HG02943 (cell line): Measurements from ENCODE around the gene LY6G5C.

Experiments
- ATAC-seq: cut with Tn5 transposase; IDR thresholded peaks from one replicate; pipeline ENCODE4 v1.9.1; 2021; ENCODE audit warnings: mild to moderate bottlenecking, low read depth, moderate library complexity; ENCODE audit not compliant: unreplicated experiment

Gene LY6G5C

GRCh38 chr6:31691564-31692108 is 10.8 kb upstream of the LY6G5C start:
- ATAC-seq: no peak

DNA sequence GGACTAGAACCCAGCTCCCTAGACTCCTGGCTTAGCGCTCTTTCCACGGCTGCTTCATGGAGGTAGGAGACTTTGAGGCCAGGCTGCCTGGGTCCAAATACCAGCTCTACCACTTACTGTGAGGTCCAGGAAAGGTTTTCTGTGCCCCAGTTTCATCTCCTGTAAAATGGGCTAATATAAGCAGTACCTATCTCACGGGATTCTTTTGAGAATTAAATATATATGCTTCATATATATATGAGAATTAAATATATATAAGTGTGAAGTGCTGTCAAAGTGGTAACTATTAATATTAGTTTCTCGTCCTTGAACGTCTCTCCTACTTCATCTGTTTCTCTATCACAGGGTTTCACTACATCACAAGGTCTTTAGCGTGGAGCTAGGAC is 10.2 kb upstream of the LY6G5C start:
- no peak for ATAC-seq

GRCh38 chr6:31690231-31691077 is 9.6 kb upstream of the LY6G5C start:
- no peak for ATAC-seq

DNA sequence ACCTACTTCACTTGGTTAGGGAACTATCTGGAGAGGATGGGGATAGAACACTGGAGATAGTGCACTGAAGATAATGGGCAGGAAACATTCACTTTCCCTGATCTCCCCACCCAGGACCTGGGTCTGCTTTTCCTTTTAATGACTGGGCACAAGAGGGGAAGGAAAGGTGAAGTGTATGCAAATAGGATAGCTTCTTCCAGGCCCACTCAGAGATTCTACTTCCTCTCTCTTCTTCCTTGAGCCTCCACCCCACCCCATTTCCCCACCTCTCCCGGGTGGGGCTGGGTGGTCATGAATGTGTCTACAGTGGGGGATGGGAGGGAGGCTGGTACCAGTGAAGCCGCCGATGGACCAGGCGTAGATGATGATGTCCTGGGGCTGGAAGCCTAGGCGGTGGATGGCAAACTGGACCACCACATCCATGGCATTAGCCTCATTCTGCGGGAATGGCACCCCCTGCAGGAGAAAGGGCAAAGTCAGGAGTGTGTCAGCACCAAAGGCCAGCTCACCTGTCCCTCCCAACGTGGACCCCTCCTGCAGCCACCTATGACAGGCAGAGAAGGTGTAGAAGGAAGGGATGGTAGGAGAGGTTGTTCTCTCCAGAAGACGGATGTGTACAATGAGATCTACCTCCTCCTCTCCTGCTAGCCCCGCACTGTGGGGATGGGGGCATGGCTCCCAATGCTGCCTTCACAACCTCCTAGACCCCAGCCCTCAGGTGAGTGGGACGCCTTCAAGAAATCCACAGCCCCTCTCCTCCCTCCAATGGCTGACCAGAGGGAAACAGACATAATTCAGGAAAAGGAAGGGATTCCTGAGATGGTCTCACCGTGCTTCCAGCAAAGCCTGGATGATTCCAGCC is 8.6 kb upstream of the LY6G5C start:
- ATAC-seq: no peak

DNA sequence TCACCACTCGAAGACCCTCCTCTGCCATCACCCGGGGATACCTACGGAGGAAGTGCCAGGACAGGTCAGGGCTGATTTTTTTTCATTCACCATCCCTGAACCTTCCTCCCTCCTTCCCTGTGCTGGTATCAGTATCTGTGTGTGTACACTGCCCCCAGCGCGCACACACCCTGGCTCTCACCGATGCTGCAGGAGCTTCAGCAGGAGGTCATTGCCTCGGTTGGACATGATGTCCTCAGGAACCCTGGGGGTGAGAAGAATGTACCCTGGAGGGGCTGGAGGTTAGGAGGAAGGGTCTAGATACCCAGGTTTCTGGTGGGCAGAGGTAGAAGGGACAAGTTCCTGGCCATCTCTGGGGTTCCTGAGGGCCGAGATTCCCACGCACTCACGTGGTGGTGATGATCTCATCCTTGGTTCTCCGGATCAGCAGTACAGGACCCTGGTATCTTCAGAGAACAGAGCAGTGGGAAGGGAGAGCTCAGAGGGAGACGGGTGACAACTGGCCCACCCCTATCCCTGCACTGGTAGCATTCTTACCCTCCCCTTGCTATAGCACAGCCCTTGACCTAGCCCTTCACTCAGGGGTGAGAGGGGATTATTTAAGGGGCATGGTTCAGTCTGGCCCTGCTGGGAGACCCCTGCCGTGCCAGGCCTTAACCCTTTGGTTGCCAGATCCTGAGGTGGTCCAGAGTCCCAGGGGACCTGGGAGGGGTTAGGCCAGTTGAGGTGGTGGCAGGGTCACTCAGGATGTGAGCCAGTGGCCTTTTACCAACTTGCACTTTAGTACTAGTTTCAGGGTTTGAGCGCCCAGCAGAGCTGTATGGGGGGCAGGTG is 7.2 kb upstream of the LY6G5C start:
- no peak for ATAC-seq

DNA sequence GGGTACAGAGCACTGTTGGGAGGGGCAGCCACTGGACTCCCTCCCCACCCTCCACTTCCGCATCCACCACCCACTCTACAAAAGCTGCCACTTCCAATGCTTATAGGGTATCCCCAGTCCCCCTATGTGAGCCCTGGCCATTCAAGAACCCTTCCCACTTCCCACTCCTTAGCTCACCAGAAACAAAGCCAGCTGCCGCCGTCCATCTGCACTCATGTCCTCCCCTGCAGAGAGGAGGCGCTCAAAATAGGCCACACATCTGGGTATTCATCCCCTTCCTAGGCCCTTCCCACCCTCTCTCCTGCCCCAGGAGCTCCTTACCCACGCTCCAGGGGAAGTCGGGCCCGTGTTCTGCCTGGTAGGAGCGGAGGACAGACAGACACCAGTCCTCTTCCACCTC is 6.5 kb upstream of the LY6G5C start:
- ATAC-seq: no peak

DNA sequence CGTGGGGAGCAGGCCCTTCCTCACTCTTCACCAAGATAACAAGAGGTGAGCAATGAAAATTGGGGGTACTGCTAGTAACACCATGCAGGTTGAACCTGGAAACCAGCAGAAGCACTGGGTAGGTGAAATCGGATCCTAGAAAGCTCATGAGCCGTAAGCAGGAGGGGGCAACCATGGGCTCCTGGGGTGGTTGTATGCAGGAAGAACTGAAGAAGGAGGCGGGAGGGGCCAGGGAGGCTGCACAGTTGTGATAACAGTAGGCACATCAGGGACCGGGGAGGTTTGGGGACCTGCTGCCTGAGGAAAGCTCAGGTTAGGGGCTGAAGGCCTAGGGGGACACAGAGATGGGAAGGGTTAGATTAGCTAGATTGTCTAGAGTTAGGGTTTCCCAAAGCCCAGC is 5.6 kb upstream of the LY6G5C start:
- ATAC-seq: no peak

DNA sequence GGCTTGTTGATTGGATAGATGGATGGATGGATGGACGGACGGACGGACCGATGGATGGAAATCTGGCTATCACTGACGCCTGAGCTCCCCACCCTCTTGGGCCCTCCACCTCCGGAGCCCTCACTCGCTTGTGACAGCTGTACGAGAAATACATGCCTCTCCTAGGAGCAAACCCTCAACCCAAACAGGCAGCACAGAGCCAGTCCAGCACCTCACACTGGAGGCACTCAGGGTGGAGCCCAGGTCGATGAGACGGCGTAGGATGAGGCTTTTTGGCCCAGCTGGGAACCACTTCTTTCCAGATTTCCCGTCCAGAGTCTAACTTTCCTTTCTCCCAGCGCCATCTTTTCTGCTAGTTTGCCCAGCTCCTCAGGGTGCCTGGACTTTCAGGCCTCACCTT is 2.7 kb upstream of the LY6G5C start:
- no peak for ATAC-seq

DNA sequence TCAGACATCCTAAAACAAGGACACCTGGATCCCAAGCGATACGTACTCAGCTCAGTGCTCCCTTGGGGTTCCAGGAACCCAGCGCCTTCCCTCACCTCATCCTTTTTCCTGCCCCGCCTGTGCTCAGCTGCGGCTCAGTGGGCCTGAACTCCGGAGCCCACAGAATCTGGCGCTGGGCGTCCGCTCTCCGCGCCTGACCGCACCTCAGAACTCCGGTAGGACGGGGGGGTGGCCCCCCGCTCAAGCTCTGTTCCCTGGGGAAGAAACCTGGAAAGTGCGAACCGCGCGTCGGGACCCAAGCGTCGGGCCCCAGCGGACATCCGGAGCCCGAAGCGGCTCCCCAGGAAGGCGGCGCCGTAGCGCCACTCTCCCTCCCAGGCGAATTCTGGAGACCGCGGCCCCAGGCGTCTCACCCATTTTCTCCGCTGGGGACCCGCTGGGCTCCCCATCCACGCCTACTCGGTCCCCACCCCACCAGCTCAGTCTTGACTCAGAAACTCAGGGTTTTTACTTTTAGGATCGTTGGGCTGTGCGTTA is 336 bp upstream of the LY6G5C start:
- ATAC-seq: no peak

- ATAC-seq: no peak
Measured at GRCh38 chr6:31677955-31678354, 2.9 kb downstream of the LY6G5C start.

DNA sequence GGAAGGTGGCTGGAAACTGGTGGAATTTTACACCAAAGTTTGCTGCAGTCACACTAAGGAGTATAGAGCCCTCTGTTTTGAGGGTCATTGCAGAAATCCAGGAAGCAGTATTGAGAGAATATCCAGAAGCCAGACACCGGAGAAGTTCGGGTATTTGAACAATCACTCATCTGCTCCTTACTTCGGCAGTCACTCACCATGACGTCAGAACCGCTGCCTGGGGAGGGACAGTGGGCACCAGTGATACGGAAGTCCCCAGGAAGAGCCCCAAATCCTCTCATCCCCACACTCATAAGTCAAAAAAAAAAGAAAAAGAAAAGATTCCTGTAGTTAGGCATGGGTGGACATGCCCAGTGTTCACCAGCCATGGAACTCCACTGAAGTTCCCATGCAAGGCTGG is 4.0 kb downstream of the LY6G5C start:
- no peak for ATAC-seq

DNA sequence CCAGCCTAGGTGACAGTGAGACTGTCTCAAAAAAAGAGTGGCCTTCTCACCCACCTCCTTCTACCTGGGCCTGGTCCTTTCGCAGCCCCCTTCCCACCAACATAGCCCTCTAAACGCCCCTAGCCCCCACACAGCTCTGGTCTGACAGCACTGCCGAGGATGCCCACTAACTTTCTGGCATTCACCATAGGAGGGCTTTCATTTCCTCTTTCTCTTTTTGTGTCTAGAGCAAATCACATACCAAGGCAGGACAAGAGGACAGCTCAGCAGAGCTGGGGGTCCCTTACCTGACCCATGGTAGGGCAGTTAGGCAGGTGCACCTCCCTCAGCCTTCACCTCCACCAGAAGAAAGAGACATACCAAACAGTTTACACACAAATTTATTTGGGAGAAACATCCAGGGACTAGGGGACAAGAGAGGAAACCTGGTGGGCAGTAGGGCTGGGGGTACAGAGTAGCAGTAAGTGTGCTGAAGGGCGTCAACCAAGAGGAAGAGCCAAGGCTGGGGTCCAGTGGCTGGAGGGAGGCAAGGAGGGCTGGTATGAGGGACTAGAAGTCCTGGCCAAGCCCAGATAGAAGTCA is 4.5 kb downstream of the LY6G5C start:
- ATAC-seq: no peak

GRCh38 chr6:31669676-31670075 is 11.2 kb downstream of the LY6G5C start, which contains the start of gene LY6G5B:
TSS of gene LY6G5B (plus strand) at chr6:31669976. CDS start at chr6:31670951, 975 bp downstream.
- ATAC-seq: no peak

GRCh38 chr6:31666337-31666965 is 14.4 kb downstream of the LY6G5C start:
- no peak for ATAC-seq

DNA sequence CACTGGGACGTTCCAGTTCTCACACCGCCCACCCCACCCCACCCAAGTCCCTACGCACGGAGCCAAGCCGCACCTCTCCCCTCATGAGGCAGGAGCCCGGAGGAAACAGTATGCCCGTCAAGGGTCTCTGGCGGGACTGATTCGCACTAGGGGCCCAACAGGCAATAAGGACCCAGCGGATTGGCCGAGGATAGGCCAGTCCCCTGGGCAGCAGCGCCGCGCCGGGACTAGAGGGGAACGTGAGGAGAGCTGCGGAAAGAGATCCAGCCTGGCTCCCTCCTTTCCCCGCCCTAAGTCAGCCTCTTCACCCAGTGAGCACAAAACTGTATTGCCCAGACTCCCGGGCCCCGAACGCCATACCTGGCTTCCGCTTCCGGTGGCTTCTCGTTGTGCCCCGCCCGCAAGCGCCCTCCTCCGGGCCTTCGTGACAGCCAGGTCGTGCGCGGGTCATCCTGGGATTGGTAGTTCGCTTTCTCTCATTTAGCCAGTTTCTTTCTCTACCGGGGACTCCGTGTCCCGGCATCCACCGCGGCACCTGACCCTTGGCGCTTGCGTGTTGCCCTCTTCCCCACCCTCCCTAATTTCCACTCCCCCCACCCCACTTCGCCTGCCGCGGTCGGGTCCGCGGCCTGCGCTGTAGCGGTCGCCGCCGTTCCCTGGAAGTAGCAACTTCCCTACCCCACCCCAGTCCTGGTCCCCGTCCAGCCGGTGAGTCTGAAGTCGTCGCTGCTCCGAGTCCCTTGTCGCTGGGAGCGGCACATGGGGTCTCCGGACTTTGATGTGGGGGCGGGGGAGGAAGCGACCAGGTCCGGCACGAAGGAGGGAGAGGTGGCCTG is 15.1 kb downstream of the LY6G5C start, which contains the start of gene CSNK2B:
TSS of gene CSNK2B (plus strand) at position 580 of the 836 bp plus-strand sequence. CDS start 752 bp downstream, outside the sequence.
- ATAC-seq: peak; percentile 70

GRCh38 chr6:31664790-31665500 is 15.9 kb downstream of the LY6G5C start, which contains the start of gene GPANK1:
TSS of gene GPANK1 (minus strand) at chr6:31664997. CDS start at chr6:31664478, 519 bp downstream.
- no peak for ATAC-seq

GRCh38 chr6:31663961-31664789 is 16.7 kb downstream of the LY6G5C start:
- no peak for ATAC-seq
